ENCODE results near the gene NENF. TPM values are rescaled to one million over a fixed set of nuclear protein-coding genes. Genes with fewer than 3 reads are reported as not detected.

Gene NENF
- total and polyA plus RNA-seq, 10 of the 15 experiments (the other 5 are each of a cell fraction or from before 2014, with no cell fraction given), result 5.1 to 83.4 (median 42.7) TPM

DNA sequence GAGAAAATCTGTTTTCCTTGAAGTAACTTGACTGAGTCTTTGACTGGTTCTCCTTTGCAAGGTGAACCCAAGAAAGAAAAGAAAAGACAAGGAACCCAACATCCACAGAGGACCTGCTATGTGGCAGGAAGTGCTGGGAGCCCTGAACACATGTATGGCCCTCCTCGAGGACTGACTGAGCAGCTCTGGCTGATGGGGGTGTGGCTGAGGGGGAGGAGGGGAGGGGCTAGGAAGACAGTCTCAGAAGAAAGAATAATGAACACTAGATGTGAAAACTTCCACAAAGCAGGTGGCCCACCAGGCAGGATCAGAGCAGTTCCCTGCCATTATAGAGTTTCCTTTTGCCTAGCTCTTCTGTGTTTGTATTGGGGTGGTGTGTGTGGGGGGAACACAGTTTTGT is 26.1 kb downstream of the NENF start:
- H3K79me2 ChIP-seq (ENCODE audit: control insufficient read depth, insufficient read depth, low read length), result no peaks in the 10 kb centered on the region
- no peaks in the 10 kb centered on the region for H3K4me1 ChIP-seq (ENCODE audit: control insufficient read depth, insufficient read depth, low read length)
- ChIA-PET RAD21 (ENCODE audit: unreplicated experiment) (interaction anchor here (0.6 to 1.2 kb wide), 4 partner anchors 19 to 322 kb away, joined by 3 to 6 read pairs (median 4); no protein-coding TSS in a partner anchor), POLR2A (no interaction called here), SMC1A (ENCODE audit: uncharacterized antibody, unreplicated experiment) (interaction anchor here (0.5 to 6.6 kb wide), 6 partner anchors 20 to 1634 kb away, joined by 3 to 168 read pairs (median 24); partner anchors contain the start of gene RPS6KC1), CTCF (interaction anchor here (0.6 to 8.5 kb wide), 17 partner anchors 11 to 536 kb away, joined by 3 to 270 read pairs (median 4); no protein-coding TSS in a partner anchor)
- no peak overlapping the region for H3K4me2 ChIP-seq (ENCODE audit: control insufficient read depth, insufficient read depth)
- H3K9me3 ChIP-seq (replicated peaks; ENCODE audit: control insufficient read depth, insufficient read depth, low read length), result no peaks in the 10 kb centered on the region; the same call in 2 of the 3 replicates
- DNase-seq (ENCODE audit: low read depth, low spot score), result no peak
- H2AFZ ChIP-seq (ENCODE audit: control insufficient read depth, low read depth, low read length), result peak overlapping the region; percentile 36
- TF ChIP-seq POLR2A (IDR thresholded peaks at IDR 0.05; ENCODE audit: low read depth, low read length), result no peak
- no peak for TF ChIP-seq DPF2 (IDR thresholded peaks at IDR 0.05)
- TF ChIP-seq RB1 (IDR thresholded peaks at IDR 0.05; ENCODE audit: borderline replicate concordance), result no peak
- no peak for TF ChIP-seq RBBP5 (conservative IDR thresholded peaks at IDR 0.05)
- no peak for TF ChIP-seq EGR1 (IDR thresholded peaks at IDR 0.05; ENCODE audit: borderline replicate concordance in 1 of 2, low read depth in 2 of 2, low read length in 2 of 2)
- no peaks in the 10 kb centered on the region for H4K20me1 ChIP-seq (ENCODE audit: control insufficient read depth, insufficient read depth)
- no peak overlapping the region for H3K4me3 ChIP-seq
- 0% methylated on average over 1 of the region's 1 CpG for WGBS (ENCODE audit: insufficient coverage, insufficient replicate concordance, low lambda C conversion rate, missing lambda C conversion rate)
- peak; percentile 51 for ATAC-seq
- in situ Hi-C loops (cut with MboI), result loop anchor here (5.0 kb wide), 2 partner anchors 397 to 782 kb away; partner anchors contain the start of gene NEK2
- no peak overlapping the region for H3K27ac ChIP-seq (ENCODE audit: control insufficient read depth, insufficient read depth)
- H3K9ac ChIP-seq (ENCODE audit: control insufficient read depth, insufficient read depth, low read length), result no peak overlapping the region
- no peaks in the 10 kb centered on the region for H3K36me3 ChIP-seq (ENCODE audit: control insufficient read depth in 2 of 2, insufficient read depth in 2 of 2, low read length in 1 of 2)
- intact Hi-C loops (cut with micrococcal nuclease; ENCODE audit: unreplicated experiment), result loop anchor here (5.0 kb wide), 2 partner anchors 142 to 167 kb away; no protein-coding TSS in a partner anchor
- H3K27me3 ChIP-seq (replicated peaks in 1 of 2; ENCODE audit: control insufficient read depth in 2 of 2, insufficient read depth in 2 of 2, low read length in 1 of 2), result no peaks in the 10 kb centered on the region
- no TSS peak for BruUV-seq (replicated peaks)
- FAIRE-seq, result no peak

GRCh38 chr1:212459656-212460055 is 26.9 kb downstream of the NENF start:
- Histone ChIP-seq H3K4me1 (ENCODE audit: control insufficient read depth, insufficient read depth, low read length) (no peaks in the 10 kb centered on the region), H3K4me2 (ENCODE audit: control insufficient read depth, insufficient read depth) (no peak overlapping the region), H3K79me2 (ENCODE audit: control insufficient read depth, insufficient read depth, low read length) (no peaks in the 10 kb centered on the region), H3K27me3 (replicated peaks in 1 of 2; ENCODE audit: control insufficient read depth in 2 of 2, insufficient read depth in 2 of 2, low read length in 1 of 2) (no peaks in the 10 kb centered on the region), H2AFZ (ENCODE audit: control insufficient read depth, low read depth, low read length) (no peak overlapping the region), H4K20me1 (ENCODE audit: control insufficient read depth, insufficient read depth) (no peaks in the 10 kb centered on the region), H3K27ac (ENCODE audit: control insufficient read depth, insufficient read depth) (no peak overlapping the region), H3K9me3 (replicated peaks; ENCODE audit: control insufficient read depth, insufficient read depth, low read length) (no peaks in the 10 kb centered on the region; the same call in 2 of the 3 replicates), H3K9ac (ENCODE audit: control insufficient read depth, insufficient read depth, low read length) (no peak overlapping the region), H3K4me3 (no peak overlapping the region), H3K36me3 (ENCODE audit: control insufficient read depth in 2 of 2, insufficient read depth in 2 of 2, low read length in 1 of 2) (no peaks in the 10 kb centered on the region)
- intact Hi-C loops (cut with micrococcal nuclease; ENCODE audit: unreplicated experiment), result loop anchor here (5.0 kb wide), 2 partner anchors 142 to 167 kb away; no protein-coding TSS in a partner anchor
- ATAC-seq, result no peak
- POLR2A ChIA-PET, result no interaction called here
- DNase-seq (ENCODE audit: low read depth, low spot score), result no peak
- in situ Hi-C loops (cut with MboI), result loop anchor here (5.0 kb wide), 2 partner anchors 397 to 782 kb away; partner anchors contain the start of gene NEK2
- CTCF ChIA-PET, result interaction anchor here (0.9 to 8.5 kb wide), 7 partner anchors 16 to 397 kb away, joined by 3 to 270 read pairs (median 4); no protein-coding TSS in a partner anchor
- WGBS (ENCODE audit: insufficient coverage, insufficient replicate concordance, low lambda C conversion rate, missing lambda C conversion rate), result 96% methylated on average over 5 of the region's 5 CpGs
- no peak for FAIRE-seq
- BruUV-seq (replicated peaks), result no TSS peak
- SMC1A ChIA-PET (ENCODE audit: uncharacterized antibody, unreplicated experiment), result interaction anchor here (4.7 to 5.2 kb wide), 2 partner anchors 19 to 323 kb away, joined by 43 to 46 read pairs; no protein-coding TSS in a partner anchor
- RAD21 ChIA-PET (ENCODE audit: unreplicated experiment), result interaction anchor here (1.2 kb wide), 1 partner anchor 322 kb away, joined by 6 read pairs; no protein-coding TSS in a partner anchor
- no peak for TF ChIP-seq ZNF24 (IDR thresholded peaks at IDR 0.05)
- TF ChIP-seq POLR2AphosphoS5 (IDR thresholded peaks at IDR 0.05; ENCODE audit: low read length), result no peak
- no peak for TF ChIP-seq RCOR1 (conservative IDR thresholded peaks at IDR 0.05; ENCODE audit: low read depth, low read length)
- no peak for TF ChIP-seq DPF2 (IDR thresholded peaks at IDR 0.05)
- no peak for TF ChIP-seq CEBPZ (IDR thresholded peaks at IDR 0.05; ENCODE audit: low read depth, low read length)
- TF ChIP-seq MEF2B (IDR thresholded peaks at IDR 0.05; ENCODE audit: partially characterized antibody, poor library complexity, severe bottlenecking), result no peak
- no peak for TF ChIP-seq CBX5 (IDR thresholded peaks at IDR 0.05; ENCODE audit: low read depth)
- TF ChIP-seq SIX5 (IDR thresholded peaks at IDR 0.05; ENCODE audit: low read depth, low read length, severe bottlenecking), result no peak
- no peak for TF ChIP-seq NBN (IDR thresholded peaks at IDR 0.05)
- TF ChIP-seq ETV6 (conservative IDR thresholded peaks at IDR 0.05 in 1 of 2, IDR thresholded peaks at IDR 0.05 in 1 of 2; ENCODE audit: borderline replicate concordance in 1 of 2, low read depth in 1 of 2), result no peak
- TF ChIP-seq ASH2L (IDR thresholded peaks at IDR 0.05; ENCODE audit: borderline replicate concordance, low read depth), result no peak

All from GM12878 (cell line).